Peyer's patch (tissue), 4 donors: Measurements from ENCODE around the gene H2AZ1. TPM values are rescaled to one million over a fixed set of nuclear protein-coding genes. Genes with fewer than 3 reads are reported as not detected.

ENCODE experiments used
- DNase-seq, 3 donors: peaks; one replicate each; pipeline ENCODE4 v3.0.0-alpha.2; 2017 to 2019
- H3K27ac ChIP-seq, 4 donors: fragments of 200-600 bp; sonication (generic); one replicate each; pipeline ENCODE4 v1.5.1; 2016 to 2019
- H3K27me3 ChIP-seq, 2 donors: fragments of 200-600 bp; sonication (generic); one replicate each; pipeline ENCODE4 v1.5.1; 2019
- H3K36me3 ChIP-seq, 3 donors: fragments of 200-600 bp; sonication (generic); one replicate each; pipeline ENCODE4 v1.5.1; 2016 to 2019
- H3K4me1 ChIP-seq, 4 donors: fragments of 200-600 bp; sonication (generic); one replicate each; pipeline ENCODE4 v1.5.1; 2016 to 2019
- H3K4me3 ChIP-seq, 4 donors: fragments of 200-600 bp; sonication (generic); 1 replicate in 3 of 4; 2 replicates in 1 of 4; pipeline ENCODE4 v1.5.1; 2016 to 2019; ENCODE audit warnings: mild to moderate bottlenecking in 1 of 4
- H3K9me3 ChIP-seq, 4 donors: fragments of 200-600 bp; sonication (generic); one replicate each; pipeline ENCODE4 v1.5.1; 2016 to 2019; ENCODE audit warnings: mild to moderate bottlenecking in 1 of 4
- POLR2A ChIP-seq, 2 donors: fragments of 450-650 bp; IDR thresholded peaks; one replicate each; pipeline ENCODE4 v1.5.1; 2017; ENCODE audit warnings: antibody characterized with exemption in 2 of 2, mild to moderate bottlenecking in 2 of 2, moderate library complexity in 2 of 2
- total RNA-seq, 4 donors: library from RNA; depleted of rRNA; stranded (reverse); fragments of >200 nt; gene quantifications; one replicate each; pipeline ENCODE4 v1.1.0, GENCODE V29; 2016
- TF ChIP-seq, protein P1 (sequence below), 6 experiments: fragments of 450-650 bp in 4 of 6; fragments of 200-600 bp in 2 of 6; sonication (generic) in 1 of 6; IDR thresholded peaks; one replicate each; pipeline ENCODE4 v1.5.1; 2017 to 2019; ENCODE audit warnings: antibody characterized with exemption in 6 of 6, mild to moderate bottlenecking in 3 of 6, moderate library complexity in 1 of 6

The H2AZ1 gene
- 100 to 1,000 TPM in 1 of 4 donors, 10 to 100 TPM in 3; 33.7 to 128 (median 81.2) TPM for total RNA-seq

DNA sequence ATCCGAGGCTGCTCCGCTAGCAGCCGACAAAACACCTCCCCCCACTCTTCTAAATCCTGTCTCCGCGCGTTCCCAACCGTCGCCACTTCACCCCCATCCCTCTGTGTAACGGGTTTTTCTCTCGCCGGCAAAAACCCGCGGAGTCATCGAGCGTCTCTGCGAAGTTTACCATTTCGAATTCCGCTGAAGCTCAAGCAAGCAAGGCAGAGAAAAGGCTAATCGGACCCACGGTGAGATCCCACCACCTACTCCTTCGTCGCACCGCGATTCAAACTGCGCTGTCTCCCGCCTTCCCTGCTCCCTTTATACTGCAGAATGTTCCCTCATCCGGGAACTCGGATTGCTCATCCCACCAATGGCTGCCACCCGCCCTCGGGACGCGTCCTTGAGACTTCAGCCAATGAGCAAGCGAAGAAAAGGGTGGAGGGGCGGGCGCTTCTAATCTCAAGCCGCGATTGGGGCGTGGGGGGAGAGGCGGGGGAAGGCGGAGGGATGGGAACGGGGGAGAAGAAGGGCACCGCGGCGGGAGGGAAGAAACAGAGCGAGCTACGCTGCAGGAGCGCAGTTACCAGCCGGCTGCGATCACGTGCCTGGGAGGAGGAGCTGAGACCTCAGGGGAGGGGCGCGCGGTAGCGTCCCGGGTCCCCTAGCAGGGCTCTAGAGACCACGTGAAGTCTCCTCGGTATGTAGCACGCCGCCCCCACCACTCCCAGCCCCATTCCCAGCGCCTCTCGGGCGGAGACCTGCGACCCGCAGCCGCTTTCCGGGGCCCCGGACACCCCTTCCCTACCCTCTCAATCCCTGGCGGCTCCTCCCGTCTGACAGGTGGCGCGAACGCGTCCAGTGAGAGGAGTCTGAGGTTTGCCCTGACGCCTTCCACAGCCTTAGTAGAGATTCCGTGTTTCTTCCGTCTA is at the start of gene H2AZ1:
H2AZ1 (minus strand) TSS at position 277 of the 914 bp plus-strand sequence; CDS start at position 172, 105 bp downstream.
- no peaks in the 10 kb centered on the region for H3K9me3 ChIP-seq
- TF ChIP-seq, protein P1, sequence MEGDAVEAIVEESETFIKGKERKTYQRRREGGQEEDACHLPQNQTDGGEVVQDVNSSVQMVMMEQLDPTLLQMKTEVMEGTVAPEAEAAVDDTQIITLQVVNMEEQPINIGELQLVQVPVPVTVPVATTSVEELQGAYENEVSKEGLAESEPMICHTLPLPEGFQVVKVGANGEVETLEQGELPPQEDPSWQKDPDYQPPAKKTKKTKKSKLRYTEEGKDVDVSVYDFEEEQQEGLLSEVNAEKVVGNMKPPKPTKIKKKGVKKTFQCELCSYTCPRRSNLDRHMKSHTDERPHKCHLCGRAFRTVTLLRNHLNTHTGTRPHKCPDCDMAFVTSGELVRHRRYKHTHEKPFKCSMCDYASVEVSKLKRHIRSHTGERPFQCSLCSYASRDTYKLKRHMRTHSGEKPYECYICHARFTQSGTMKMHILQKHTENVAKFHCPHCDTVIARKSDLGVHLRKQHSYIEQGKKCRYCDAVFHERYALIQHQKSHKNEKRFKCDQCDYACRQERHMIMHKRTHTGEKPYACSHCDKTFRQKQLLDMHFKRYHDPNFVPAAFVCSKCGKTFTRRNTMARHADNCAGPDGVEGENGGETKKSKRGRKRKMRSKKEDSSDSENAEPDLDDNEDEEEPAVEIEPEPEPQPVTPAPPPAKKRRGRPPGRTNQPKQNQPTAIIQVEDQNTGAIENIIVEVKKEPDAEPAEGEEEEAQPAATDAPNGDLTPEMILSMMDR (IDR thresholded peaks at IDR 0.05), result peak in 1 of 6 experiments; percentile 4
- TF ChIP-seq POLR2A (IDR thresholded peaks at IDR 0.05), result peak; percentile 92 to 95
- peak within 1 kb of the TSS; percentile 74 to 94 (median 83) for H3K4me3 ChIP-seq
- peak; percentile 99 to 100 (median 99) for DNase-seq
- no peaks in the 10 kb centered on the region for H3K36me3 ChIP-seq
- peak within 1 kb of the TSS; percentile 82 to 98 (median 94) for H3K27ac ChIP-seq
- H3K4me1 ChIP-seq, result peaks cover 0 to 21% (median 8%) of the 10 kb centered on the region in 4 donors
- H3K27me3 ChIP-seq, result no peaks in the 10 kb centered on the region

DNA sequence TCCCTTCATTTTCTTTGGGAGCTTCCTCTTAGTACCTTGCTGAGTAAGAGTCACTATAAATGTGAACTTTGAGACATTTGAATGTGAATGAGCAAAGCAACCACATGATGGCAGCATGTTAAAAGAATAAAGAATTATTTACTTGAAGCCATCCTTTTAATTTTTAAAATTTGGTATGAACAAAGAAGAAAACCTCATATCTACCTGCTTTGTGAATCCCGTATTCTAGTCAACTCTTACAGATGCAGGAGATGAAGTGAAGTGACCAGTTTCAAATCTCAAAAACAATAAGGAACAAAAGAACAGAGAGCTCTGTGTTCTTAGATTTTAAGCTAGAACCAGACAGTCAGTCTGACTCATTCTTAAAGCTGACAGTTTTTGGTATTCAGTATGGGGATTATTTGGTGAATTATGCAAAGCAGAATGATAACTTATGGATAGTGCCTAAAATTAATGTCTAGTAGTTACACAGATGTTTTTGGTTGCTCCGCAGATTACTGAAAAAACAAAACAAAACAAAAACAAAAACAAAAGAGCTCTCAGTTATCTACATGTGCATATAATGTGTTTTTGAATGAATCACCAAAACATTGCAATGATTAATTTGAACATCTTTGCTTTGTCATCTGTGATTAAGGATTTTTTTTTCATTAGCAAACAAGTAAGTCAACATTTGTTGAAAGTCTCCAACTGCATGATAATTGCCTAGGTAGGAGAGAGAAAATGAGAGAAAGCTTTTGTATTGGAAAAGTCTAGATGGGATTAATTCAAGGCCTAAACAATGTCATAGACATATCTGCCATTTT is 48.2 kb upstream of the H2AZ1 start:
- DNase-seq, result no peak
- no peaks in the 10 kb centered on the region for H3K4me1 ChIP-seq
- no peak overlapping the region for H3K27ac ChIP-seq
- TF ChIP-seq, protein P1 (IDR thresholded peaks at IDR 0.05), result peak in 3 of 6 experiments; percentile 20 to 33 (median 23)
- no peak for TF ChIP-seq POLR2A (IDR thresholded peaks at IDR 0.05)
- no peaks in the 10 kb centered on the region for H3K9me3 ChIP-seq
- H3K36me3 ChIP-seq, result no peaks in the 10 kb centered on the region
- H3K27me3 ChIP-seq, result no peaks in the 10 kb centered on the region
- H3K4me3 ChIP-seq, result no peak overlapping the region

DNA sequence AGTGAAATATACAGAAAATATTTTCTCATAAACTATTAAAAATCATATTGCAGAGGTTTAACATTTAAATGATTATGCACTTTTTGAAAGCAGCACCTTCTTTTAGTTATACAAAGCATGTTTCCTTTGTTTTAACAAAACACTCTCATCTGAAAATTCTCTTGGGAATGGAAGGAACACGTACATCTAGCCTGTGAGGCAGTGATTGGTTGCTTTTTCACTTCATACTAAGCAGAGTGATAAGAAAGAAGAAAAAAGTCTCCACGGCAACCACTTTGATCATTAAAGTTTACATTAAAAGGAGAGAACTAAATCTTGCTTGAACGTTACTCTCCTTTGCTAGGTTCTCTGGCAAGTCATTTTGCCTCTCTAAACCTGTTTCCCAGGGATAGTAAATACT is 41.7 kb upstream of the H2AZ1 start:
- no peak overlapping the region for H3K4me3 ChIP-seq
- H3K36me3 ChIP-seq, result no peaks in the 10 kb centered on the region
- H3K27me3 ChIP-seq, result no peaks in the 10 kb centered on the region
- H3K27ac ChIP-seq, result no peak overlapping the region
- H3K9me3 ChIP-seq, result no peaks in the 10 kb centered on the region
- DNase-seq, result no peak
- TF ChIP-seq, protein P1 (IDR thresholded peaks at IDR 0.05), result no peak
- TF ChIP-seq POLR2A (IDR thresholded peaks at IDR 0.05), result no peak
- no peaks in the 10 kb centered on the region for H3K4me1 ChIP-seq

DNA sequence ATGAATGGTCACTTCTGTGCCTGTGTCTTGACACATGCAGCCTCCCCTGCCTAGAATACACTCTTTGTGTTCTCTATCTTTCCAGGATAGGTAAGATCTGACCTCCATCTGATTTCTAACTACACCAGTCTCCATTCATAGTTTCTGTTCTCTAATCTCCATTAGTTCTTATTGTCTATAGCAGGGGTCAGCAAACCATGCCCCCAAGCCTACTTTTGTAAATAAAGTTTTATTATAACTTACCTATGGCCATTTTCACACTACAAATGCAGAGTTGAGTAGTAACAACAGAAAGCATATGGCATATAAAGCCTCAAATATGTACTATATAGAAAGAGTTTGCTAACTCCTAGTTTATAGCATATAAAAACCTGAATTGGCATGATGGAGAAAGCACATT is 37.6 kb upstream of the H2AZ1 start:
- no peaks in the 10 kb centered on the region for H3K9me3 ChIP-seq
- no peaks in the 10 kb centered on the region for H3K27me3 ChIP-seq
- no peak overlapping the region for H3K27ac ChIP-seq
- no peaks in the 10 kb centered on the region for H3K36me3 ChIP-seq
- no peak for DNase-seq
- no peak overlapping the region for H3K4me3 ChIP-seq
- no peak for TF ChIP-seq POLR2A (IDR thresholded peaks at IDR 0.05)
- TF ChIP-seq, protein P1 (IDR thresholded peaks at IDR 0.05), result no peak
- no peaks in the 10 kb centered on the region for H3K4me1 ChIP-seq

DNA sequence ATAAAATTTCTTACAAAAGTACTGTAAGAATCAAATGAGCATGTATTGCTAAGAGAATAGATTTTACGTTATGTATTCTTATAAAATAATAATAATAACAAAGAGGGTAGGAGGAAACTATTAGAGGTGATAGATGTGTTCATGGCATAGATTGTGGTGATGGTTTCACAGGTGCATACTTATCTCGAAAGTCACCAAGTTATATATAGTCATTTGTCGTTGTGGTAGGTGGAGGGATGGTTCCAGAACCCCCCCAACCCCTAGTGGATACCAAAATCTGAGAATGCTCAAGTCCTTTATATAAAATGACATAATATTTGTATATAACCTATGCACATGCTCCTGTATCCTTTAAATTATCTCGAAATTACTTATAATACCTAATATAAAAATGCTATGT is 36.7 kb upstream of the H2AZ1 start:
- no peak overlapping the region for H3K27ac ChIP-seq
- TF ChIP-seq POLR2A (IDR thresholded peaks at IDR 0.05), result no peak
- TF ChIP-seq, protein P1 (IDR thresholded peaks at IDR 0.05), result no peak
- H3K27me3 ChIP-seq, result no peaks in the 10 kb centered on the region
- no peaks in the 10 kb centered on the region for H3K36me3 ChIP-seq
- H3K9me3 ChIP-seq, result no peaks in the 10 kb centered on the region
- H3K4me3 ChIP-seq, result no peak overlapping the region
- DNase-seq, result no peak
- H3K4me1 ChIP-seq, result no peaks in the 10 kb centered on the region
